GM21447 (cell line): ENCODE data around the gene CCNQ.

Experiments used
- ATAC-seq: cut with Tn5 transposase; IDR thresholded peaks from one replicate; pipeline ENCODE4 v1.9.1; 2021; ENCODE audit not compliant: unreplicated experiment

CCNQ gene

GRCh38 chrX:153599192-153600031 lies 473 bp upstream of the CCNQ start:
- ATAC-seq, result peak; percentile 72

- ATAC-seq, result no peak
Measured at GRCh38 chrX:153596981-153597750, 1.8 kb downstream of the CCNQ start.

GRCh38 chrX:153595859-153596857 lies 2.8 kb downstream of the CCNQ start:
- no peak for ATAC-seq

GRCh38 chrX:153595387-153595786 lies 3.6 kb downstream of the CCNQ start:
- no peak for ATAC-seq

GRCh38 chrX:153593811-153594500 lies 5.0 kb downstream of the CCNQ start:
- no peak for ATAC-seq

GRCh38 chrX:153592966-153593688 lies 5.8 kb downstream of the CCNQ start:
- no peak for ATAC-seq

- ATAC-seq, result no peak
Measured at GRCh38 chrX:153592091-153592833, 6.7 kb downstream of the CCNQ start.

- ATAC-seq, result no peak
Measured at GRCh38 chrX:153590961-153591956, 7.7 kb downstream of the CCNQ start.

GRCh38 chrX:153588782-153589446 lies 10.0 kb downstream of the CCNQ start:
- ATAC-seq, result no peak

GRCh38 chrX:153588021-153588781 lies 10.7 kb downstream of the CCNQ start:
- ATAC-seq, result no peak

GRCh38 chrX:153587342-153587741 lies 11.6 kb downstream of the CCNQ start:
- ATAC-seq, result no peak

GRCh38 chrX:153585827-153586226 lies 13.1 kb downstream of the CCNQ start:
- no peak for ATAC-seq

GRCh38 chrX:153583433-153583832 lies 15.5 kb downstream of the CCNQ start:
- no peak for ATAC-seq

GRCh38 chrX:153582896-153583295 lies 16.0 kb downstream of the CCNQ start:
- ATAC-seq, result peak; percentile 100

GRCh38 chrX:153580700-153581386 lies 18.1 kb downstream of the CCNQ start:
- no peak for ATAC-seq

- ATAC-seq, result no peak
Measured at GRCh38 chrX:153578889-153579288, 20.1 kb downstream of the CCNQ start.
